HG03064 (cell line): ENCODE results near the gene LPIN1.
"Not testable (repeated sequence)": the region's sequence is repeated elsewhere in the genome, so short reads cannot be mapped to it uniquely, and the experiment has no call there.

Experiments
- ATAC-seq: cut with Tn5 transposase; IDR thresholded peaks from one replicate; pipeline ENCODE4 v1.9.1; 2021; ENCODE audit warnings: low read depth; ENCODE audit not compliant: unreplicated experiment

The LPIN1 gene

GRCh38 chr2:11827547-11827946, 81.1 kb downstream of the LPIN1 start:
- ATAC-seq = no peak

GRCh38 chr2:11828933-11829323, 82.5 kb downstream of the LPIN1 start:
- no peak for ATAC-seq

GRCh38 chr2:11829324-11829946, 83.0 kb downstream of the LPIN1 start:
- peak; percentile 37 for ATAC-seq

- peak; percentile 84 for ATAC-seq
Measured at GRCh38 chr2:11829947-11830707, 83.7 kb downstream of the LPIN1 start.

- ATAC-seq = no peak
Measured at GRCh38 chr2:11830708-11831301, 84.4 kb downstream of the LPIN1 start.

- no peak for ATAC-seq
Measured at GRCh38 chr2:11831415-11831814, 85.0 kb downstream of the LPIN1 start.

GRCh38 chr2:11832531-11832930, 86.1 kb downstream of the LPIN1 start:
- no peak for ATAC-seq

- no peak for ATAC-seq
Measured at GRCh38 chr2:11833601-11834000, 87.2 kb downstream of the LPIN1 start.

GRCh38 chr2:11835403-11835802, 89.0 kb downstream of the LPIN1 start:
- ATAC-seq = no peak

GRCh38 chr2:11836647-11837219, 90.3 kb downstream of the LPIN1 start:
- ATAC-seq = no peak

GRCh38 chr2:11837875-11838734, 91.7 kb downstream of the LPIN1 start:
- ATAC-seq = no peak

- no peak for ATAC-seq
Measured at GRCh38 chr2:11839916-11840315, 93.5 kb downstream of the LPIN1 start.

GRCh38 chr2:11842336-11842735, 95.9 kb downstream of the LPIN1 start:
- no peak for ATAC-seq

GRCh38 chr2:11844798-11845197, 98.4 kb downstream of the LPIN1 start:
- ATAC-seq = not testable (repeated sequence)

GRCh38 chr2:11847935-11848334, 101.5 kb downstream of the LPIN1 start:
- not testable (repeated sequence) for ATAC-seq

- ATAC-seq = no peak
Measured at GRCh38 chr2:11850082-11850481, 103.7 kb downstream of the LPIN1 start.

- no peak for ATAC-seq
Measured at GRCh38 chr2:11852526-11853196, 106.2 kb downstream of the LPIN1 start.

- no peak for ATAC-seq
Measured at GRCh38 chr2:11853197-11853588, 106.8 kb downstream of the LPIN1 start.

- ATAC-seq = no peak
Measured at GRCh38 chr2:11855064-11855760, 108.8 kb downstream of the LPIN1 start.
